WTC11 (cell line): ENCODE measurements around the gene AURKA. TPM values are rescaled to one million over a fixed set of nuclear protein-coding genes. Genes with fewer than 3 reads are reported as not detected.
A peak's percentile ranks its signal among the peaks of the same experiment; 100 is the strongest.

Source experiments
- ATAC-seq: fragments of 200-7000 bp; cut with Tn5 transposase; 2 replicates; pipeline ENCODE4 v1.10.0; 2021; ENCODE audit warnings: mild to moderate bottlenecking, moderate library complexity
- CTCF ChIA-PET: fragments of 300-600 bp; sonication (Branson Sonifier 250); formaldehyde crosslinking; loops from one replicate; lab custom pipeline; 2021; ENCODE audit warnings: antibody characterized with exemption; lab: Charles Lee
- POLR2A ChIA-PET: fragments of 350-600 bp; sonication (Branson Sonifier 250); formaldehyde crosslinking; loops from one replicate; lab custom pipeline; 2021; ENCODE audit warnings: antibody characterized with exemption; lab: Charles Lee
- DNase-seq: peaks from one replicate; pipeline ENCODE4 v3.0.0; 2021; ENCODE audit warnings: low spot score
- H3K27ac Mint-ChIP-seq: 2 replicates; pipeline ENCODE4 v1.8.0; 2021; ENCODE audit warnings: mixed read lengths
- H3K27me3 Mint-ChIP-seq: 2 replicates; pipeline ENCODE4 v1.8.0; 2021; ENCODE audit warnings: low read depth, mild to moderate bottlenecking, moderate library complexity, mixed read lengths
- H3K36me3 Mint-ChIP-seq: 2 replicates; pipeline ENCODE4 v1.8.0; 2021; ENCODE audit warnings: mixed read lengths
- H3K4me1 Mint-ChIP-seq: 2 replicates; pipeline ENCODE4 v1.8.0; 2022; ENCODE audit warnings: mixed read lengths
- H3K4me3 Mint-ChIP-seq: 2 replicates; pipeline ENCODE4 v1.8.0; 2021; ENCODE audit warnings: mild to moderate bottlenecking, moderate library complexity, mixed read lengths
- H3K9me3 Mint-ChIP-seq: 2 replicates; pipeline ENCODE4 v1.8.0; 2021; ENCODE audit warnings: mixed read lengths
- CTCF ChIP-seq: fragments of 200-600 bp; IDR thresholded peaks from 2 replicates; pipeline ENCODE4 v1.8.0; 2022; ENCODE audit warnings: antibody characterized with exemption
- GABPB1 ChIP-seq: sonication (generic); formaldehyde crosslinking; IDR thresholded peaks from 2 replicates; pipeline ENCODE4 v1.8.1; 2023; ENCODE audit warnings: mild to moderate bottlenecking, missing genetic modification reagents
- JUN ChIP-seq: sonication (generic); formaldehyde crosslinking; IDR thresholded peaks from 2 replicates; pipeline ENCODE4 v1.8.0; 2023; ENCODE audit warnings: mild to moderate bottlenecking, missing genetic modification reagents
- NR1H2 ChIP-seq: sonication (generic); formaldehyde crosslinking; IDR thresholded peaks from 2 replicates; pipeline ENCODE4 v1.9.0; 2021; ENCODE audit warnings: mild to moderate bottlenecking, moderate library complexity, missing genetic modification reagents
- SMAD3 ChIP-seq: sonication (generic); formaldehyde crosslinking; IDR thresholded peaks from 2 replicates; pipeline ENCODE4 v1.8.0; 2022; ENCODE audit warnings: missing genetic modification reagents, mild to moderate bottlenecking, borderline replicate concordance
- ZMAT4 ChIP-seq: fragments of 250-450 bp; sonication (Bioruptor Pico); IDR thresholded peaks from 2 replicates; pipeline ENCODE4 v1.9.0; 2021; ENCODE audit warnings: mild to moderate bottlenecking
- ZNF121 ChIP-seq: sonication (generic); formaldehyde crosslinking; IDR thresholded peaks from 2 replicates; pipeline ENCODE4 v1.8.0; 2023; ENCODE audit warnings: missing genetic modification reagents
- ZNF138 ChIP-seq: sonication (generic); formaldehyde crosslinking; conservative IDR thresholded peaks from 2 replicates; pipeline ENCODE4 v1.8.1; 2022; ENCODE audit warnings: mild to moderate bottlenecking, moderate library complexity, missing genetic modification reagents
- ZNF281 ChIP-seq: sonication (generic); formaldehyde crosslinking; IDR thresholded peaks from 2 replicates; pipeline ENCODE4 v1.8.0; 2023; ENCODE audit warnings: mild to moderate bottlenecking, missing genetic modification reagents
- ZNF396 ChIP-seq: fragments of 250-450 bp; sonication (Bioruptor Pico); IDR thresholded peaks from 2 replicates; pipeline ENCODE4 v1.8.0; 2021; ENCODE audit warnings: mild to moderate bottlenecking, moderate library complexity, borderline replicate concordance
- ZNF425 ChIP-seq: fragments of 250-450 bp; sonication (Bioruptor Pico); conservative IDR thresholded peaks from 2 replicates; pipeline ENCODE4 v1.9.0; 2021; ENCODE audit warnings: mild to moderate bottlenecking
- total RNA-seq: library from RNA; stranded (reverse); gene quantifications from 3 replicates; pipeline ENCODE4 v1.2.3, GENCODE V29; 2021

AURKA gene
- total RNA-seq, 1 experiment from 2014 or later = 103 TPM

- Mint-ChIP-seq H3K27ac (no peak overlapping the region), H3K4me3 (no peak overlapping the region), H3K36me3 (peaks cover 78% of the 10 kb centered on the region), H3K9me3 (no peaks in the 10 kb centered on the region), H3K4me1 (no peaks in the 10 kb centered on the region), H3K27me3 (no peaks in the 10 kb centered on the region)
- POLR2A ChIA-PET = no interaction called here
- no peak for ATAC-seq
- CTCF ChIA-PET = no interaction called here
- no peak for TF ChIP-seq ZNF396 (CRISPR knock-in tag)
- peak; percentile 70 for TF ChIP-seq CTCF
- peak; percentile 32 for DNase-seq
Measured at GRCh38 chr20:56400001-56400640, 8.1 kb upstream of the AURKA start.

DNA sequence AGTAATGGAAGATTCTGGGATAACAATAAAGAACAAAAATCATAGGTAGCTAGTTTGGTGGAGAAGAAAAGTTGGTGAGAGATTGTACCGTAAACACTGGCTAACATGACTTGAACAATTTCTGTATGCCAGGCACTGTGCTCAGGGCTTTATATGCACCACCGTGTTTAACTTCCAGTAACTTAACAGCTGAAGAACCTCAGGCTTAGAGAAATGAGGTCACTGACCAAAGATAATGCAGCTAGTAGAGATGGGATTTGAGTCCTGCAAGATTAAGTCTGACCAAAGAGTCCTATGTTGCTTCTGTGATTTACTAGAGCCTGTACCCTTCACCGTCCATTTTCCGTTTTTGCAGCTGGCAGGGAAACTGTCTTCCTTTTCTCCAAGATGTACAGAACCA, 3.2 kb upstream of the AURKA start:
- no peaks in the 10 kb centered on the region for H3K27me3 Mint-ChIP-seq
- ChIA-PET POLR2A (no interaction called here), CTCF (no interaction called here)
- no peak for DNase-seq
- ATAC-seq = no peak
- peaks cover 17% of the 10 kb centered on the region for H3K4me1 Mint-ChIP-seq
- H3K9me3 Mint-ChIP-seq = no peaks in the 10 kb centered on the region
- H3K36me3 Mint-ChIP-seq = peaks cover 51% of the 10 kb centered on the region
- no peak for TF ChIP-seq ZMAT4
- no peak for TF ChIP-seq ZNF281
- no peak for TF ChIP-seq ZNF425 (CRISPR knock-in tag)
- TF ChIP-seq ZNF121 (CRISPR knock-in tag) = no peak
- no peak overlapping the region for H3K27ac Mint-ChIP-seq
- no peak overlapping the region for H3K4me3 Mint-ChIP-seq

GRCh38 chr20:56393653-56394052, 1.6 kb upstream of the AURKA start:
- Mint-ChIP-seq H3K27ac (peak overlapping the region; percentile 51), H3K9me3 (no peaks in the 10 kb centered on the region), H3K4me3 (no peak overlapping the region), H3K36me3 (peaks cover 51% of the 10 kb centered on the region), H3K4me1 (peaks cover 29% of the 10 kb centered on the region), H3K27me3 (no peaks in the 10 kb centered on the region)
- TF ChIP-seq ZNF138 (CRISPR knock-in tag) (no peak), GABPB1 (CRISPR knock-in tag) (0 out of 2 replicates have a peak, but pooled peaks have one; percentile 11)
- DNase-seq (no peak), ATAC-seq (no peak)
- POLR2A ChIA-PET = no interaction called here
- CTCF ChIA-PET = interaction anchor here (1.9 kb wide), 1 partner anchor 35 kb away, joined by 4 read pairs; the partner anchor contains the start of gene FAM210B

GRCh38 chr20:56392881-56393482, 967 bp upstream of the AURKA start:
- POLR2A ChIA-PET = interaction anchor here (1.2 to 1.5 kb wide), 2 partner anchors 10 to 75 kb away, joined by 3 to 5 read pairs; partner anchors contain the start of gene RTF2

More at GRCh38 chr20:56392881-56393482, 967 bp upstream of the AURKA start:
- H3K27ac Mint-ChIP-seq = 0 out of 2 replicates have a peak overlapping the region, but pooled peaks have one; percentile 28
- no peaks in the 10 kb centered on the region for H3K9me3 Mint-ChIP-seq
- peaks cover 52% of the 10 kb centered on the region for H3K36me3 Mint-ChIP-seq
- no peaks in the 10 kb centered on the region for H3K27me3 Mint-ChIP-seq
- no peak for DNase-seq
- no peak for TF ChIP-seq ZNF281
- TF ChIP-seq SMAD3 (CRISPR knock-in tag) = 0 out of 2 replicates have a peak, but pooled peaks have one; percentile 7
- TF ChIP-seq JUN (CRISPR knock-in tag) = no peak
- no peak for TF ChIP-seq NR1H2 (CRISPR knock-in tag)
- H3K4me3 Mint-ChIP-seq = no peak overlapping the region
- no peak for ATAC-seq
- CTCF ChIA-PET = interaction anchor here (1.5 to 1.9 kb wide), 2 partner anchors 35 to 49 kb away, joined by 4 read pairs; partner anchors contain the start of gene FAM210B
- H3K4me1 Mint-ChIP-seq = peaks cover 29% of the 10 kb centered on the region
